Glomerular visceral epithelial cell (primary cell): ENCODE measurements around the gene L3MBTL2.
"Not testable (repeated sequence)": the region's sequence is repeated elsewhere in the genome, so short reads cannot be mapped to it uniquely, and the experiment has no call there.

Experiments used
- DNase-seq: peaks from one replicate; pipeline ENCODE4 v3.0.0-alpha.2; 2016; ENCODE audit errors: extremely low spot score

L3MBTL2 gene

GRCh38 chr22:41241133-41241676 lies 36.1 kb downstream of the L3MBTL2 start:
- DNase-seq = no peak

GRCh38 chr22:41242396-41243117 lies 37.4 kb downstream of the L3MBTL2 start:
- DNase-seq = no peak

GRCh38 chr22:41243361-41243760 lies 38.2 kb downstream of the L3MBTL2 start:
- no peak for DNase-seq

- DNase-seq = no peak
Measured at GRCh38 chr22:41245917-41246499, 40.9 kb downstream of the L3MBTL2 start.

- DNase-seq = no peak
Measured at GRCh38 chr22:41247703-41248102, 42.6 kb downstream of the L3MBTL2 start.

- DNase-seq = no peak
Measured at GRCh38 chr22:41248314-41248713, 43.2 kb downstream of the L3MBTL2 start.

GRCh38 chr22:41248758-41249157 lies 43.6 kb downstream of the L3MBTL2 start:
- no peak for DNase-seq

- DNase-seq = no peak
Measured at GRCh38 chr22:41249442-41249841, 44.3 kb downstream of the L3MBTL2 start.

- DNase-seq = no peak
Measured at GRCh38 chr22:41250127-41250526, 45.0 kb downstream of the L3MBTL2 start.

- no peak for DNase-seq
Measured at GRCh38 chr22:41252365-41252764, 47.3 kb downstream of the L3MBTL2 start.

GRCh38 chr22:41254230-41254629 lies 49.1 kb downstream of the L3MBTL2 start:
- no peak for DNase-seq

GRCh38 chr22:41256254-41257253 lies 51.4 kb downstream of the L3MBTL2 start:
- peak; percentile 33 for DNase-seq

- DNase-seq = no peak
Measured at GRCh38 chr22:41257696-41258095, 52.6 kb downstream of the L3MBTL2 start.

GRCh38 chr22:41259756-41260155 lies 54.6 kb downstream of the L3MBTL2 start:
- not testable (repeated sequence) for DNase-seq

GRCh38 chr22:41260871-41261270 lies 55.8 kb downstream of the L3MBTL2 start:
- DNase-seq = no peak

- no peak for DNase-seq
Measured at GRCh38 chr22:41261541-41262249, 56.6 kb downstream of the L3MBTL2 start.

- no peak for DNase-seq
Measured at GRCh38 chr22:41262250-41262765, 57.2 kb downstream of the L3MBTL2 start.

- DNase-seq = no peak
Measured at GRCh38 chr22:41263704-41264103, 58.6 kb downstream of the L3MBTL2 start.

GRCh38 chr22:41264408-41264941 lies 59.4 kb downstream of the L3MBTL2 start:
- DNase-seq = no peak

GRCh38 chr22:41267958-41268357 lies 62.8 kb downstream of the L3MBTL2 start:
- no peak for DNase-seq

- DNase-seq = no peak
Measured at GRCh38 chr22:41271787-41272186, 66.7 kb downstream of the L3MBTL2 start.
